LNCaP clone FGC (cell line): ENCODE measurements around the gene PADI3.

ENCODE experiments used
- DNase-seq: peaks from one replicate; pipeline ENCODE4 v3.0.0-alpha.2; 2011; ENCODE audit warnings: low read depth
- H3K4me3 ChIP-seq: 2 replicates; pipeline ENCODE4 v1.5.1; 2011; ENCODE audit warnings: mild to moderate bottlenecking, low read depth, low read length, control low read depth
- TF ChIP-seq, protein P1 (sequence below): IDR thresholded peaks from 2 replicates; pipeline ENCODE4 v1.5.1; 2012; ENCODE audit warnings: mild to moderate bottlenecking; ENCODE audit not compliant: control insufficient read depth, insufficient read depth; ENCODE audit errors: extremely low read depth

The PADI3 gene

DNA sequence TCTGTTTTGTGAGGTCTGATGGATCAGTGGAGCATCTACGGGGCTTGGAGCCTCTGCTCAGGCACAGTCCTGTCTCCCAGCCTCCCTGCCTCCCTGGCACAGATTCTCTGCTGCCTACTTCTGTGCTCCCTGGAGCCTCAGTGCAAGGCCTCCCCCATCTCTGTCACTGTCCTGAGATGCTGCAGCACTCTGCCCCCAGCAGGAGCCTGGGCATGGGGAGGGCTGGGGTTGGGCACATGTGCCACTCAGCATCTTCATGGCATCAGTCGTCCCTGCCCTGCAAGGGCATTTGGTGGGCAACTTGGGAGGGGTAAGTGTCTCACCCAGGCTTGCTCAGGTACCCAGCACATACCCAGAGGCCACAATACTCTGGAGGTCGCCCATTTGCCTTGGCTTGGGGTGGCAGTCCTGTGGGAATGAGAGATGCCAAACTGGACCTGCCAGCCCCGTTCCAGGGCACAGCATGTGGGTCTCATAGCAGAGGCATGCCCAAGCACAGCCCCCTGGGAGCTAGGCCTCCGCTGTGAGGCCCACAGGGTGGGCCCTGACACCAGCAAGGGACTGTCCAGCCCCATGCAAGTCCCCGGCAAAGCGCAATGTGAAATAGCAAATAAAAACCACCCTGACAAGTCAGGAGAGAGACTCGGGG is 28.7 kb downstream of the PADI3 start:
- no peak overlapping the region for H3K4me3 ChIP-seq
- TF ChIP-seq, protein P1, sequence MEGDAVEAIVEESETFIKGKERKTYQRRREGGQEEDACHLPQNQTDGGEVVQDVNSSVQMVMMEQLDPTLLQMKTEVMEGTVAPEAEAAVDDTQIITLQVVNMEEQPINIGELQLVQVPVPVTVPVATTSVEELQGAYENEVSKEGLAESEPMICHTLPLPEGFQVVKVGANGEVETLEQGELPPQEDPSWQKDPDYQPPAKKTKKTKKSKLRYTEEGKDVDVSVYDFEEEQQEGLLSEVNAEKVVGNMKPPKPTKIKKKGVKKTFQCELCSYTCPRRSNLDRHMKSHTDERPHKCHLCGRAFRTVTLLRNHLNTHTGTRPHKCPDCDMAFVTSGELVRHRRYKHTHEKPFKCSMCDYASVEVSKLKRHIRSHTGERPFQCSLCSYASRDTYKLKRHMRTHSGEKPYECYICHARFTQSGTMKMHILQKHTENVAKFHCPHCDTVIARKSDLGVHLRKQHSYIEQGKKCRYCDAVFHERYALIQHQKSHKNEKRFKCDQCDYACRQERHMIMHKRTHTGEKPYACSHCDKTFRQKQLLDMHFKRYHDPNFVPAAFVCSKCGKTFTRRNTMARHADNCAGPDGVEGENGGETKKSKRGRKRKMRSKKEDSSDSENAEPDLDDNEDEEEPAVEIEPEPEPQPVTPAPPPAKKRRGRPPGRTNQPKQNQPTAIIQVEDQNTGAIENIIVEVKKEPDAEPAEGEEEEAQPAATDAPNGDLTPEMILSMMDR, result no peak
- DNase-seq, result no peak

GRCh38 chr1:17278996-17279830 is 30.3 kb downstream of the PADI3 start:
- TF ChIP-seq, protein P1, result no peak
- H3K4me3 ChIP-seq, result no peak overlapping the region
- DNase-seq, result no peak

DNA sequence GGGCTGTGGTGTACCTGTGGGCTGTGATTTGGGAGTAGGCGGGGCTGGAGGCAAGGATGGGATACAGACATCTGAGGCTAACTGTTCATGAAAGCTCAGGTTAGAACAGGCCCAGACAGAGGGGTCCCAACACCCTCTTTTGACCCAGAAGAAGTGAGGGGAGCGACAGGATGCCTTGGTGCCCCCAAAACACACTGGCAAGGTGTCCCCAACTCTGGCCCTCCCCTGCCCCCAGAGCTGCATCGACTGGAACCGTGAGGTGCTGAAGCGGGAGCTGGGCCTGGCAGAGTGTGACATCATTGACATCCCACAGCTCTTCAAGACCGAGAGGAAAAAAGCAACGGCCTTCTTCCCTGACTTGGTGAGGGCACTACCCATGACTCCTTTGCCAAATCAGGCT is 31.5 kb downstream of the PADI3 start:
- H3K4me3 ChIP-seq, result no peak overlapping the region
- no peak for DNase-seq
- TF ChIP-seq, protein P1, result no peak

DNA sequence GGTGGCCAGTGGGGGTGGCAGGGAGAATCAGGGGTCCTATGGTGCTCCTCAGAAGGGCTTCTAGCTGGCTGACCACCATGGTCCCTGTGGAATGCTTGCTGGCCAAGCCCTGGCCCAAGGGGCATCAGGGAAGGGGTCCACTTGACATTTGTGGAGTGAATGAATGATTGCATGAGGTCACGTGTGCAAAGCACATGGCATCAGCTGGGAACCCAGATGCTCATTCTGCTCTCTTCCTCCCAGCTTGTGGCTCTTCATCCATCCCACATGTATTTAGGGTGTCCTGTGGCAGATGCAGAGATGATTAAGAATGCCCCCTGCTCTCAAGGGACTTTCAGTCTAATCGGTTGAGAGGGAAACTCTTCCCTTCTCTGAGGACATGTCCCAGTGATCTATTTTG is 32.0 kb downstream of the PADI3 start:
- no peak for DNase-seq
- TF ChIP-seq, protein P1, result no peak
- H3K4me3 ChIP-seq, result no peak overlapping the region

- DNase-seq, result no peak
- H3K4me3 ChIP-seq, result no peak overlapping the region
- TF ChIP-seq, protein P1, result no peak
Observed at GRCh38 chr1:17281775-17282181, 32.9 kb downstream of the PADI3 start.

- no peak overlapping the region for H3K4me3 ChIP-seq
- TF ChIP-seq, protein P1, result no peak
- no peak for DNase-seq
Observed at GRCh38 chr1:17282836-17283235, 33.9 kb downstream of the PADI3 start.
